Nephron (organoid): ENCODE measurements around the gene PEA15.

Experiments used
- H3K27ac Mint-ChIP-seq, 3 experiments: 2 replicates each; pipeline ENCODE4 v1.8.0; 2020; ENCODE audit warnings: mixed read lengths in 3 of 3, mild to moderate bottlenecking in 2 of 3, moderate library complexity in 1 of 3
- H3K27me3 Mint-ChIP-seq: 2 replicates; pipeline ENCODE4 v1.8.0; 2021; ENCODE audit warnings: low read depth, mild to moderate bottlenecking, moderate library complexity, mixed read lengths
- H3K36me3 Mint-ChIP-seq: 2 replicates; pipeline ENCODE4 v1.8.0; 2020; ENCODE audit warnings: low read depth, mixed read lengths
- H3K4me1 Mint-ChIP-seq: 2 replicates; pipeline ENCODE4 v1.8.0; 2020; ENCODE audit warnings: mixed read lengths
- H3K4me3 Mint-ChIP-seq, 3 experiments: 2 replicates each; pipeline ENCODE4 v1.8.0; 2020; ENCODE audit warnings: mild to moderate bottlenecking in 3 of 3, mixed read lengths in 3 of 3, moderate library complexity in 2 of 3
- H3K9me3 Mint-ChIP-seq: 2 replicates; pipeline ENCODE4 v1.8.0; 2020; ENCODE audit warnings: mixed read lengths
- TF ChIP-seq, protein P1 (sequence below), 3 experiments: fragments of 200-600 bp; sonication (generic); IDR thresholded peaks; one replicate each; pipeline ENCODE4 v1.5.0; 2021; ENCODE audit warnings: antibody characterized with exemption in 3 of 3; ENCODE audit not compliant: unreplicated experiment in 3 of 3

The PEA15 gene

DNA sequence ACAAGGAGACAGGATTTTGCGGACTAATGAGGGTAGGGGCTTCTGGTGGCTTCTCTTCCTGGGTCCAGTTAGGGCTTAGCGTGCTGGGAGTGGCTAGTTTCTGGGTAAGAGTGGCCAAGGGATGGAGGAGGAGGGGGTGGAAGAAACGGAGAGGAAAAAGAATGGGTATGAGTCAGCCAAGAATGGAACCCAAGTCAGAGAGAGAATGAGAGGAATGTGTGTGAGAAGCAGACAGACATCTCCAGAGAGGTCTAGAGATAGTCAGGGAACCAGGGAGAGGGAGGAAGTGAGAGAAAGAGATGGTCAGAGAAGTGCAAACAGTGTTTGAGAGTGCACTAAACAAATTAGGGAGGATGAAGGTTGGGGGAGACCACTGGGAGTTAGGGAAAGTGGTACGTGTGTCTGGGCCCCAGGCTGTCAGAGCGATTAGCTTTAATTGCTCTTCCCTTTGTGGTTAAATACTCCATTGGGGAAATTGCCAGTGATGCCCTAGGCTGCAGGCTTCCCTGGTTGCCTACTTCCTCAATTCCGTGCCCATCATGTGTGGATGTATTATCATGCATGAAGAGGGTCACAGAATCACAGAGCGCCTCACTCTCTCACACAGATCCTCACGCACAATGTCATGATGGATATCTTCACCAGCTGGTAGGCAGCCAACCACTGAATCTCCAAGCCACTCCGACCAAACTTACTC, 1.4 kb downstream of the PEA15 start:
- H3K4me3 Mint-ChIP-seq = peak overlapping the region; percentile 81 to 87 (median 83)
- H3K27ac Mint-ChIP-seq = peak overlapping the region; percentile 73 to 80 (median 74)
- no peaks in the 10 kb centered on the region for H3K9me3 Mint-ChIP-seq
- H3K36me3 Mint-ChIP-seq = peaks cover 26% of the 10 kb centered on the region
- TF ChIP-seq, protein P1, sequence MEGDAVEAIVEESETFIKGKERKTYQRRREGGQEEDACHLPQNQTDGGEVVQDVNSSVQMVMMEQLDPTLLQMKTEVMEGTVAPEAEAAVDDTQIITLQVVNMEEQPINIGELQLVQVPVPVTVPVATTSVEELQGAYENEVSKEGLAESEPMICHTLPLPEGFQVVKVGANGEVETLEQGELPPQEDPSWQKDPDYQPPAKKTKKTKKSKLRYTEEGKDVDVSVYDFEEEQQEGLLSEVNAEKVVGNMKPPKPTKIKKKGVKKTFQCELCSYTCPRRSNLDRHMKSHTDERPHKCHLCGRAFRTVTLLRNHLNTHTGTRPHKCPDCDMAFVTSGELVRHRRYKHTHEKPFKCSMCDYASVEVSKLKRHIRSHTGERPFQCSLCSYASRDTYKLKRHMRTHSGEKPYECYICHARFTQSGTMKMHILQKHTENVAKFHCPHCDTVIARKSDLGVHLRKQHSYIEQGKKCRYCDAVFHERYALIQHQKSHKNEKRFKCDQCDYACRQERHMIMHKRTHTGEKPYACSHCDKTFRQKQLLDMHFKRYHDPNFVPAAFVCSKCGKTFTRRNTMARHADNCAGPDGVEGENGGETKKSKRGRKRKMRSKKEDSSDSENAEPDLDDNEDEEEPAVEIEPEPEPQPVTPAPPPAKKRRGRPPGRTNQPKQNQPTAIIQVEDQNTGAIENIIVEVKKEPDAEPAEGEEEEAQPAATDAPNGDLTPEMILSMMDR (IDR thresholded peaks at IDR 0.05; ENCODE audit: unreplicated experiment in 3 of 3) = no peak
- H3K4me1 Mint-ChIP-seq = peaks cover 57% of the 10 kb centered on the region
- H3K27me3 Mint-ChIP-seq = no peaks in the 10 kb centered on the region

DNA sequence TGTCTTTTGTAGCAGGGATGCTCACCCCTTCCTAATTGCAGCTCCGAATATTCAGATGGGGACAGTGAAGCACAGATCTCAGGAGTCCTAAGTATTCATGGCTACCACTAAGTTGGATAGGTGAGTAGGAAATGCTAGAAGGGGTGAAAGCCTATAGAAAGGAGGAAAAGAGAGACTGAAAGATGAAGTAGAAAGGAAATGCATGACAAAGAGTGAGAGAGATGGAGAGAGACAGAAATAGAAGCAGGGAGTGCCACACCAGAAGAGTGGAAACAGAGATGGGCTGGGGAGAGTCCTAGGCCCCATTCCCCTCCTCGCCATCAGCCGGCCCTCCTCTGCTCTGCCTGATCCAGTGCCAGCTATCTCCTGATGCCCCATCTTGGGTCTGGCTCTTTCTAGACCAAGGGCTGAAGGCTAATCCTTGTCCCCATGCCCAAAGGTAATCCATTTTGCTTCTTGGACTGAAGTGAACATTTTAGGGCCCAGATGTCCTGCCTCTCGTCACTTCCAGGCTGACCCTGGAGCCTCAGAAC, 2.0 kb downstream of the PEA15 start:
- H3K4me3 Mint-ChIP-seq = peak overlapping the region; percentile 81 to 87 (median 83)
- H3K27ac Mint-ChIP-seq = peak overlapping the region; percentile 42 to 74 (median 68)
- peaks cover 60% of the 10 kb centered on the region for H3K4me1 Mint-ChIP-seq
- TF ChIP-seq, protein P1 (IDR thresholded peaks at IDR 0.05; ENCODE audit: unreplicated experiment in 3 of 3) = no peak
- no peaks in the 10 kb centered on the region for H3K27me3 Mint-ChIP-seq
- H3K36me3 Mint-ChIP-seq = peaks cover 32% of the 10 kb centered on the region
- no peaks in the 10 kb centered on the region for H3K9me3 Mint-ChIP-seq

DNA sequence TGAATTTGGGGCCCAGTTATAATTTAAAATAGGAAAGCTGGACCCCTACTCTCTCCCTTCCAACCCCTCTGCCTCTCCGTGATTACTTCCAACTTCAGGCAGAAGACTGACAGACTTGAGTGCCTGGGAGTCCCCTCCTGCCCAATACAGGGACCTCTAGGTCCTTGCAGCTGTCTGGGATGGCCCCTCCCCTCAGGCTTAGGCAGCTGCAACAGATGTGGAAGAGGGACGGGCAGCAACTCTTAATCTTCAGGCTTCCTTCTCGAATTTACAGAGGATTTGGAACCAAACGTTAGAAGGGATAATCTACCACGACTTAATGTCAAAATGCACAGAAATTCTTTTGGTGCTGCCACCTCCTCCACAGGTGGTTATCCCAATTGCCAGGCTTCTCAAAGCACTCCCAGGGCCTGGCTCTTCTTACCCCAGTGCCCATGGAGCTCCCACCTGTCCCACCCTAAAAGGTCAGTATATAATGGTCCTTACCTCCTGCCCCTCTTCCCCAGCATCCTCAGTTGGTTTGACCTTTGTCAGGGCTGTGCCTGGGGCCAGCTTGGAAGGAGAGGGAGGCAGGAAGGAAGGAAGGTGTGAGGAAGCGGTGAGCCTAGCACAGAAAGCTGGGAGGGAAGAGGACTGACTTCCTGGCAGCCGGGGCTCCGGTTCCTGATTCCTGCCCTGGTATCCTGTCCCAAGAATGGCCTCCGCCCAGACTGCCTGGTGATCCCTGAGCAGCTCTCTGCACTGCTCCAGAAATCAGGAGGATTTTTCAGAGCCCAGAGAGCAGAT, 2.8 kb downstream of the PEA15 start:
- TF ChIP-seq, protein P1 (IDR thresholded peaks at IDR 0.05; ENCODE audit: unreplicated experiment in 3 of 3) = no peak
- Mint-ChIP-seq H3K4me3 (peak overlapping the region; percentile 81 to 87 (median 83)), H3K27ac (peak overlapping the region; percentile 42 to 74 (median 68)), H3K36me3 (peaks cover 40% of the 10 kb centered on the region), H3K4me1 (peaks cover 63% of the 10 kb centered on the region), H3K9me3 (no peaks in the 10 kb centered on the region), H3K27me3 (no peaks in the 10 kb centered on the region)

DNA sequence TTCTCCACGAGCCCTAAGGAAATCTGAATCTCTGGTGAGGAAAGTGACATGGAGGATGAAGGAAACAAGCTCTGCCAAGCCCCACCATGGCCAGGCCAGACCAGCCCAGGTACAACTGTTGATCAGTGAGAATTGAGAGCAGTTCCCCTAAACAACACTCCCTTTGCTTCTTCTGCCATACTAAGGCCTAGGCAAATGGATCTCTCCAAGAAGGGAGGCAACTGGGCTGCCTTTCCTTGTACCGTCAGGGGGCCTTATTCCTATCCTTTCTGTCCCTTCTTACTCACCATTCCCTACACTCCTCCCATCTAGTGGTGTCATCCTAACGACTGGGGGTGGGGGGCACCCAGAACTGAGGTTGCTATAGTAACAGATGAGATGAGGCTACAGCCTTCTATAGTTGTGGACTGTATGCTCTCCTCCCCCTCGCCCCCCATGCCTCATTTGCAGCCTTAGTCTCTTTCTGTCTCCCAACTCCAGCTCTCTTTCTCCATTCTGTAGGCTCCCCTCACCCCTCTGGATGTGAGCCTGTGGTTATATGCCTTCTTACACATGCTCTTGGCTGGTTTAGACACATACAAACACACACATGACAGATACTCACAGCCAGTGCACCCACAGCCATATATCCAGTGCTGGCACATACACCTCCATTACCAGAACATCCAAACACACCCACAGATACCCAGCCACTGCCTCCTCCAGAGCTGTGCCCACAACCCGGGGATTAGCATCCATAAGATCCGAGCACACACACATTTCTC, 3.6 kb downstream of the PEA15 start:
- H3K36me3 Mint-ChIP-seq = peaks cover 48% of the 10 kb centered on the region
- H3K27me3 Mint-ChIP-seq = no peaks in the 10 kb centered on the region
- H3K27ac Mint-ChIP-seq = peak overlapping the region; percentile 40 to 74 (median 50)
- no peaks in the 10 kb centered on the region for H3K9me3 Mint-ChIP-seq
- TF ChIP-seq, protein P1 (IDR thresholded peaks at IDR 0.05; ENCODE audit: unreplicated experiment in 3 of 3) = no peak
- H3K4me3 Mint-ChIP-seq = peak overlapping the region; percentile 34 to 51 (median 45)
- peaks cover 63% of the 10 kb centered on the region for H3K4me1 Mint-ChIP-seq

DNA sequence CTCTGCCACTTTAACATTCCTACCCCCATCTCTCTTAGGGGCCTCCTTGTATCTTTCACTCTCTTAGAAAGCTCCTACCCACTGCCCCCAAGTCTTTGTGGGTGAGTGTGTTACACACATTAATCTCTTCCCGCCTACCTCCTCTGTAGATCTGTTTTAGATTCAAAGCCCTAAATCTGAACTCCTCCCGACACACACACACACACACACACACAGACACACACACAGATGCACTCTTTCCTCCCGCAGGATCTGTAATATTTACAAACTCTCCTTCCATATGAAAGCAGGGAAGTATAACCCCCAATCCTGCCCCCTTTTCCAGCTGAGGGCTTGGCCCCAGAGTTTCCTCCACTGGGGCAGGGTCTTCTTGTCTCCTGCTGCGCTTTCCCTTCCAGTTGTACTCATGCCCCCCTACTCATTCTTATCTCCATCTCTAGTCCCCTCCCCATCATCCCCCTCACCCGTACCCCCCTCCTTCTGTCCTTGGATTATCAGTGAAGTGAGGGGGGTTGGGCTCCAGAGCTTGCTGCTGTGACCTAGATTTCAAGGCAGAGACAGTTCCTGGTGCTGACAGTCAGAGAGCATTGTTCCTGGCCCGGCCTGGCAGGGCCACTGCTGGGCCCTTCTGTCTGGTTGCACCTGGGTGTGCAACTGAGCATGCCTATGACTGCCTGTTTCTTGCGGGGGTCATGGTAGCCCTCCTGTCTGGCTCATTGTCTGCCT, 4.3 kb downstream of the PEA15 start:
- Mint-ChIP-seq H3K36me3 (peaks cover 55% of the 10 kb centered on the region), H3K27me3 (no peaks in the 10 kb centered on the region), H3K27ac (peak overlapping the region; percentile 40 to 74 (median 50)), H3K4me3 (peak overlapping the region; percentile 3 to 51 (median 45)), H3K4me1 (peaks cover 55% of the 10 kb centered on the region), H3K9me3 (no peaks in the 10 kb centered on the region)
- TF ChIP-seq, protein P1 (IDR thresholded peaks at IDR 0.05; ENCODE audit: unreplicated experiment in 3 of 3) = no peak
